Kidney epithelial cell (primary cell): ENCODE results near the gene CLTA. TPM values are rescaled to one million over a fixed set of nuclear protein-coding genes. Genes with fewer than 3 reads are reported as not detected.

ENCODE experiments used
- DNase-seq: peaks from one replicate; pipeline ENCODE4 v3.0.0-alpha.2; 2010; ENCODE audit warnings: low read depth
- H3K27me3 ChIP-seq: 2 replicates; pipeline ENCODE4 v1.6.0; 2011; ENCODE audit warnings: low read length; ENCODE audit not compliant: control insufficient read depth, insufficient read depth
- H3K36me3 ChIP-seq: 2 replicates; pipeline ENCODE4 v1.5.1; 2011; ENCODE audit warnings: low read length; ENCODE audit not compliant: control insufficient read depth, insufficient read depth
- H3K4me3 ChIP-seq: 2 replicates; pipeline ENCODE4 v1.5.1; 2011; ENCODE audit warnings: low read depth, mild to moderate bottlenecking, control low read depth, low read length
- total RNA-seq: library from RNA; depleted of rRNA; stranded (reverse); fragments of >200 nt; gene quantifications from 2 replicates; pipeline ENCODE4 v1.2.3, GENCODE V29; 2015
- TF ChIP-seq, protein P1 (sequence below): IDR thresholded peaks from 2 replicates; pipeline ENCODE4 v1.5.1; 2011; ENCODE audit warnings: mild to moderate bottlenecking, moderate library complexity, low read length, control low read depth, inconsistent platforms; ENCODE audit not compliant: insufficient read depth, poor library complexity, severe bottlenecking

CLTA gene
- total RNA-seq, 1 donor from 2014 or later = 576 TPM

DNA sequence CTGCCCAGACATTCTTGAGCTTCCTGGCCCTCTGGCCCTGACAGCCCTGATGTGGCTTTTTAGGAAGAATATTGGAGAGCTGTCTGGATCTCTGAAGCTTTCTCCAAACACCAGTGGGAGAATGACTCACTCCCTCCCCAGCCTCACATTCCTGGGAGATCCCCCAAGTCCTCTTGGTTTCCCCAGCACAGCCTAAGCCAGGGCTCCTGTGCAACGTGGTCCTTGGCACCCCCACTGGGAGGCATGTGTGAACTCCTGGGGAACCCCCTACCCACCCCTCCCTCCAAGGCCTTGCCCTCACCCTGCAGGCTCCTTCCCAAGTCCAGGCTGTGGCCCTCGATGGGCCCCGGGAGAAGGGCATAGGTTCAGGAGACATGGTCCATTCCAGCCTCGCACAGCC, 41.5 kb upstream of the CLTA start:
- no peak for DNase-seq
- no peaks in the 10 kb centered on the region for H3K27me3 ChIP-seq
- H3K36me3 ChIP-seq = no peaks in the 10 kb centered on the region
- TF ChIP-seq, protein P1, sequence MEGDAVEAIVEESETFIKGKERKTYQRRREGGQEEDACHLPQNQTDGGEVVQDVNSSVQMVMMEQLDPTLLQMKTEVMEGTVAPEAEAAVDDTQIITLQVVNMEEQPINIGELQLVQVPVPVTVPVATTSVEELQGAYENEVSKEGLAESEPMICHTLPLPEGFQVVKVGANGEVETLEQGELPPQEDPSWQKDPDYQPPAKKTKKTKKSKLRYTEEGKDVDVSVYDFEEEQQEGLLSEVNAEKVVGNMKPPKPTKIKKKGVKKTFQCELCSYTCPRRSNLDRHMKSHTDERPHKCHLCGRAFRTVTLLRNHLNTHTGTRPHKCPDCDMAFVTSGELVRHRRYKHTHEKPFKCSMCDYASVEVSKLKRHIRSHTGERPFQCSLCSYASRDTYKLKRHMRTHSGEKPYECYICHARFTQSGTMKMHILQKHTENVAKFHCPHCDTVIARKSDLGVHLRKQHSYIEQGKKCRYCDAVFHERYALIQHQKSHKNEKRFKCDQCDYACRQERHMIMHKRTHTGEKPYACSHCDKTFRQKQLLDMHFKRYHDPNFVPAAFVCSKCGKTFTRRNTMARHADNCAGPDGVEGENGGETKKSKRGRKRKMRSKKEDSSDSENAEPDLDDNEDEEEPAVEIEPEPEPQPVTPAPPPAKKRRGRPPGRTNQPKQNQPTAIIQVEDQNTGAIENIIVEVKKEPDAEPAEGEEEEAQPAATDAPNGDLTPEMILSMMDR = no peak
- H3K4me3 ChIP-seq = no peak overlapping the region

DNA sequence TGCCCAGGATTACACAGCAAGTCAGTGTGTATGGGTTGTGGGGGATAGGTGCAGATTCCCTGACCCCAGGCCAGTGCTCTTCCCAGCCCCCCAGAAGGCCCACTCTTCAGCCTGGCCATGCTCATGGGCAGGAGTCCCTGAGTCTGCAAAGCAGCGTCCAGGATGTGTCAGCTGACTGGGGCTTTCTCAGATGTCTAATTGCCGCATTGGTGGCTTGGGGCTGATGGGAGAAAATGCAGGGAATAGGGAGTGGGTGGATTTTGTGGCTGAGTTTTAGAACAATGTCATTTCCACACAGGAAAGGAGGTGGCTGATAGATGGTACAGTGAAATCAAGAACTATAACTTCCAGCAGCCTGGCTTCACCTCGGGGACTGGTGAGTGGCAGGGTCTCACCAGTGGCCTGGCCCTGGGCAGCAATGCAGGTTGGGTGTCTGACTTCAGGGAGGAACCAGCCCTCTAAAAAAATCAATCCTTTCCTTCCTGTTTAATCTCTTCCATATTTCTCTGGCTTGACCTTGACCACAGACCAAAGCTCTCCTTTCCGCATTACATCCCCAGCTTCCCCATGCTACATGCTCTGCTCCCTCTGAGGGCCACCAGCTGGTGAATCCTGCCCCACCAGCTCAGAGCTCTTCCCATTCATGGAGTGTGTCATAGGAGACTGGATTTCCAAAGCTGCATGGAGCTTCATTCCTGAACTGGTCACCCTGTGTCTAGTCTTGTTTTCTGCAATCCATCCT, 40.0 kb upstream of the CLTA start:
- no peaks in the 10 kb centered on the region for H3K36me3 ChIP-seq
- no peak for DNase-seq
- H3K4me3 ChIP-seq = no peak overlapping the region

DNA sequence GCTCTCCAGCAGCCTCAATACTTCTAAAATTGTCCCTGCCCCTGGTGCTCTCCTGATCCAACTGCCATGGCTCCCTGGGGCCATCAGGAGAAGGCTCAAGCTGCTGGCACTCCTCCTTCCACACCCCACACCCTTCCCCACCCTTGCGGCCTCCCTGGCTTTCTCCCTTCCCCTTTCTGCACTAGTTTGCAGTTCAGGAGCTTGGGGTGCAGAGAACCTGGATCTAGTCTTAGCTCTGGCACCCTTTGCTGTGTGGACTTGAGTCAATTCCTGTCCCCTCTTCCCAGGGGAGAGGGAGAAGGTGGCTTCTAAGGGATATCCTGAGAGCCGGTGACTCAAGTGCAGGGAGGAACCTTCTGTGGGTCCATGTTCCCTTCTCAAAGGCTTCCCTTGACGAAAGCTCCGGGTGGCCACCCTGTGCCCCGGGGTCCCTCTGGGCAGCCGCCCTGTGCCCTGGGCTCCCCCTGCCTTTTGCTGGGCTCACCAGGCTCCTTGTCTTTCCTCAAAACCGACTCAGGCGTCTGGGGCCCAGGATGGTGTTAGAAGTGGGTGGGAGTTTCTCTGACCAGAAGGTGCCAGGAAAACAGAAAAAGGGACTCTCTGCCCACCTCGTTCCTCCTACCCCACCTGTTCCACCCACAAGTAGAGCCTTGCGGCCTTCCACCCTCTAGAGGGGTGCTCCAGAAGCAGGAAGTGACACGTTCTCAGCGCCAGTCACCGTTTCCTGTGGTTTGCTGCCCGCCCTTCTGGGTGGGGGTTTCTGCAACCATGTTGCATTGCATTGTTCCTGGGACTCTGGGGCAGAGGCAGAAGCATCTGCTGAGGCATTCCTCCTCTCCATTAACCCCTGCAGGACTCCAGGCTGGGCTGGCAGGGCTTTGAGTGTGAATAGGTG, 39.2 kb upstream of the CLTA start:
- no peak overlapping the region for H3K4me3 ChIP-seq
- H3K36me3 ChIP-seq = no peaks in the 10 kb centered on the region
- DNase-seq = no peak
- no peaks in the 10 kb centered on the region for H3K27me3 ChIP-seq
- TF ChIP-seq, protein P1 = no peak

More for the DNA sequence above, 40.0 kb upstream of the CLTA start:
- TF ChIP-seq, protein P1 = no peak
- no peaks in the 10 kb centered on the region for H3K27me3 ChIP-seq

DNA sequence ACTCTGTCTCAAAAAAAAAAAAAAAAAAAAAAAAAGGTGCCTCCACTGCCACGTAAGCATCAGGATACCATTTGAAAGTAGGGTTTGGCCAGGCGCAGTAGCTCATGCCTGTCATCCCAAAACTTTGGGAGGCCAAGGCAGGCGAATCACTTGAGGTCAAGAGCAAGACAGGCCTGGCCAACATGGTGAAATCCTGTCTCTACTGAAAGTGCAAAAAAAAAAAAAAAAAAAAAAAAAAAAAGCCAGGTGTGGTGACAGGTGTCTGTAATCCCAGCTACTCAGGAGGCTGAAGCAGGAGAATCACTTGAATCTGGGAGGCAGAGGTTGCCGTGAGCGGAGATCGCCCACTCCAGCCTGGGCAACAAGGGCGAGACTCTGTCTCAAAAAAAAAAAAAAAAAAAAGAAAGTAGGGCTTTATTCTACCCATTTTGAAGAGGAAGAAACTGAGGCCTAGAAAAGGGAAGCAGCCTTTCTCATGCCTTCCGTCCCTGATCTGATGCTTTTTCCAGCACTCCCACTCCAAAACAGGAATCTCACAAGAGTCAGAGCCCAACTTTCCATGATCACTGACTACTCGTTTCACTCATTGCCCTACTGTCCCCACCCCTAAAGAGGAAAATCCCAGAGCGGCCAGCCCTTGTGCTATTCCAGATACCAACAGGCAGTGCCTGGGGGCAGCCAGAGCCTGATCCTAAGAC, 37.8 kb upstream of the CLTA start:
- TF ChIP-seq, protein P1 = no peak
- H3K36me3 ChIP-seq = no peaks in the 10 kb centered on the region
- no peak for DNase-seq
- no peak overlapping the region for H3K4me3 ChIP-seq
- H3K27me3 ChIP-seq = no peaks in the 10 kb centered on the region

GRCh38 chr9:36153746-36154145, 37.0 kb upstream of the CLTA start:
- DNase-seq = no peak
- Histone ChIP-seq H3K36me3 (no peaks in the 10 kb centered on the region), H3K27me3 (no peaks in the 10 kb centered on the region), H3K4me3 (no peak overlapping the region)
- TF ChIP-seq, protein P1 = no peak
